Middle frontal gyrus (tissue), 1 donor: ENCODE data around the gene TRAPPC14.

Experiments used
- DNase-seq: peaks from one replicate; pipeline ENCODE4 v3.0.0-alpha.2; 2015; ENCODE audit warnings: low spot score; ENCODE audit errors: extremely low spot score

The TRAPPC14 gene

GRCh38 chr7:100173806-100174495 lies 15.4 kb upstream of the TRAPPC14 start:
- DNase-seq: no peak

- DNase-seq: no peak
Measured at GRCh38 chr7:100171840-100172239, 13.3 kb upstream of the TRAPPC14 start.

GRCh38 chr7:100171087-100171681 lies 12.7 kb upstream of the TRAPPC14 start:
- DNase-seq: no peak

GRCh38 chr7:100170101-100170897 lies 11.8 kb upstream of the TRAPPC14 start:
- DNase-seq: no peak

- DNase-seq: no peak
Measured at GRCh38 chr7:100169147-100169850, 10.8 kb upstream of the TRAPPC14 start.

- DNase-seq: no peak
Measured at GRCh38 chr7:100167912-100168323, 9.4 kb upstream of the TRAPPC14 start.

- no peak for DNase-seq
Measured at GRCh38 chr7:100166970-100167911, 8.7 kb upstream of the TRAPPC14 start.

GRCh38 chr7:100166317-100166940 lies 7.9 kb upstream of the TRAPPC14 start:
- no peak for DNase-seq

GRCh38 chr7:100163871-100164270 lies 5.3 kb upstream of the TRAPPC14 start:
- DNase-seq: no peak

GRCh38 chr7:100163006-100163531 lies 4.5 kb upstream of the TRAPPC14 start:
- no peak for DNase-seq

- no peak for DNase-seq
Measured at GRCh38 chr7:100160067-100160466, 1.5 kb upstream of the TRAPPC14 start.

GRCh38 chr7:100159099-100159623 lies 638 bp upstream of the TRAPPC14 start:
- DNase-seq: no peak

- DNase-seq: no peak
Measured at GRCh38 chr7:100157334-100158228, 942 bp downstream of the TRAPPC14 start.

GRCh38 chr7:100157069-100157333 lies 1.5 kb downstream of the TRAPPC14 start:
- DNase-seq: no peak

- DNase-seq: no peak
Measured at GRCh38 chr7:100156331-100157068, 2.0 kb downstream of the TRAPPC14 start.

- no peak for DNase-seq
Measured at GRCh38 chr7:100155553-100156317, 2.8 kb downstream of the TRAPPC14 start.
